ENCODE results near the gene RICTOR. TPM values are rescaled to one million over a fixed set of nuclear protein-coding genes. Genes with fewer than 3 reads are reported as not detected.
A peak's percentile ranks its signal among the peaks of the same experiment; 100 is the strongest.

The RICTOR gene
- total RNA-seq, 6 donors from 2014 or later = 30.4 to 88.8 (median 38.1) TPM

GRCh38 chr5:38925154-38925925 lies 148.9 kb downstream of the RICTOR start:
- ATAC-seq (ENCODE audit: low FRiP score in 2 of 2) = peak in 1 of 2 donors; percentile 63
- TF ChIP-seq POLR2AphosphoS5 (IDR thresholded peaks at IDR 0.05) (no peak), EP300 (IDR thresholded peaks at IDR 0.05) (no peak), CTCF (IDR thresholded peaks at IDR 0.05) (no peak), POLR2A (IDR thresholded peaks at IDR 0.05) (no peak)
- Histone ChIP-seq H3K4me3 (no peak overlapping the region), H3K27me3 (no peaks in the 10 kb centered on the region), H3K9me3 (no peaks in the 10 kb centered on the region), H3K36me3 (peaks cover 8 to 93% (median 36%) of the 10 kb centered on the region in 4 donors), H3K27ac (no peak overlapping the region), H3K4me1 (peaks cover 0 to 5% (median 0%) of the 10 kb centered on the region in 4 donors)
- DNase-seq = no peak
- 90 to 91% methylated on average over 6 of the region's 6 CpGs for WGBS, 2 donors

GRCh38 chr5:38923661-38924451 lies 150.3 kb downstream of the RICTOR start:
- H3K36me3 ChIP-seq = peaks cover 8 to 95% (median 41%) of the 10 kb centered on the region in 4 donors
- ATAC-seq (ENCODE audit: low FRiP score in 2 of 2) (peak in 1 of 2 donors; percentile 71), DNase-seq (no peak)
- peaks cover 0 to 5% (median 0%) of the 10 kb centered on the region in 4 donors for H3K4me1 ChIP-seq
- 71 to 72% methylated on average over 3 of the region's 3 CpGs for WGBS, 2 donors
- no peak overlapping the region for H3K27ac ChIP-seq
- no peaks in the 10 kb centered on the region for H3K27me3 ChIP-seq
- H3K4me3 ChIP-seq = no peak overlapping the region
- H3K9me3 ChIP-seq = no peaks in the 10 kb centered on the region
- TF ChIP-seq EP300 (IDR thresholded peaks at IDR 0.05) = no peak
- no peak for TF ChIP-seq POLR2AphosphoS5 (IDR thresholded peaks at IDR 0.05)
- no peak for TF ChIP-seq CTCF (IDR thresholded peaks at IDR 0.05)
- no peak for TF ChIP-seq POLR2A (IDR thresholded peaks at IDR 0.05)

GRCh38 chr5:38922199-38922598 lies 152.0 kb downstream of the RICTOR start:
- TF ChIP-seq EP300 (IDR thresholded peaks at IDR 0.05) (no peak), CTCF (IDR thresholded peaks at IDR 0.05) (peak; percentile 34 to 70 (median 62))
- ATAC-seq (ENCODE audit: low FRiP score in 2 of 2) (peak; percentile 68 to 79), DNase-seq (peak in 1 of 2 donors; percentile 57)
- WGBS, 2 donors = 19% methylated on average over 1 of the region's 1 CpG
- H3K4me3 ChIP-seq = no peak overlapping the region
- no peak overlapping the region for H3K27ac ChIP-seq
- peaks cover 0 to 5% (median 0%) of the 10 kb centered on the region in 4 donors for H3K4me1 ChIP-seq
- H3K27me3 ChIP-seq = no peaks in the 10 kb centered on the region
- no peaks in the 10 kb centered on the region for H3K9me3 ChIP-seq
- peaks cover 3 to 97% (median 43%) of the 10 kb centered on the region in 4 donors for H3K36me3 ChIP-seq

- TF ChIP-seq EP300 (IDR thresholded peaks at IDR 0.05) (no peak), CTCF (IDR thresholded peaks at IDR 0.05) (no peak), POLR2AphosphoS5 (IDR thresholded peaks at IDR 0.05) (no peak)
- DNase-seq (no peak), ATAC-seq (ENCODE audit: low FRiP score in 2 of 2) (no peak)
- Histone ChIP-seq H3K27me3 (no peaks in the 10 kb centered on the region), H3K27ac (no peak overlapping the region), H3K4me1 (peaks cover 0 to 5% (median 0%) of the 10 kb centered on the region in 4 donors), H3K36me3 (peaks cover 3 to 95% (median 38%) of the 10 kb centered on the region in 4 donors), H3K4me3 (no peak overlapping the region), H3K9me3 (no peaks in the 10 kb centered on the region)
- WGBS, 2 donors = 73 to 100% methylated on average over 1 of the region's 1 CpG
These were observed 153.0 kb downstream of the RICTOR start for GRCh38 chr5:38921174-38921573.
